Anterior cingulate cortex (tissue), 58 donors: ENCODE results near the gene ACCS.

Experiments
- DNase-seq, 58 donors: peaks; one replicate each; lab custom pipeline; 2025; lab: John Stamatoyannopoulos, UW

The ACCS gene

GRCh38 chr11:44065841-44066731 is at the start of gene ACCS:
TSS of gene ACCS (plus strand) at chr11:44066270. CDS start at chr11:44067628, 1,358 bp downstream.
- DNase-seq, result peak; percentile 26 to 93 (median 83)

DNA sequence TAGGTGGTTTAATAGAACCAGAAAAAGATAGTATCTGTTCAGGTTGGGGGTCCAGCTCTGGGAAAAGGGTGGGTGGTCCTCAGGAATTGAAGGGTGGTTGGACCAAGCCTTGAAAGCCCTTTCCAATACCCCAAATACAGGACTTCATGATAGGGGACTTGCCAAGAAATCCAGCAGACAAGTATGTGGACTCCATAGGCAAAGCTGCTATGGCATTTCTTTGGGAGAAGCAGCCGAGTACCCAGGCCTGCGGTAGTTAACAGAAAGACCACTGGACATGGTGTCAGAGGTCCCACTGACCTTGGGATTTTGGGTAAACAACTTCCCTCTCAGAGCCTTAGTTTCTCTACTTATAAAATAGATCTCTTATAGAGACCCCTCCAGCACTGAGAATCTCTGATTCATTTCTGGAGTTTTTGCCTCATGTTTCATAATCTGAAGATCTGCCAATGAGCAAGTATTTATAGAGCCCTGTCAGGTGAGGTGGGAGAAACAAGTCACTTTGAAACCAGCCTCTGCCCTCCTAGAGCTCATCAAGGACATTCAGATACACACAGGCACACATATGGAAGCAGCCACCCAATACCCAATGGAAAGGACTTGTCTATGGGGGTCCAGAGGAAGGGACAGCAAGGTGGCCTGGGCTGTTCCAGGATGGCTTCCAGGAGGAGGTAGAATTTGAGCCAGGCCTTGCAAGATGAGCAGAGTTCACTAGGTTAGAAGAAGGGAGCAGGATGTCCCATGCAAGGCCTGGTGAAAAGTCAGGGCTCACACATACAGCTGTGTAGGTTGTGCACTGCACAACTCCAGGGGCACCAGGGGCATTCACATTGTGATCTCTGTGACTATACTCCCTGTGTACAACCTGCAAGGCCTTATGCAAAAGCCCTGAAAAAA is 49.3 kb upstream of the ACCS start:
- no peak for DNase-seq

- no peak for DNase-seq
Observed at GRCh38 chr11:44017443-44018126, 48.5 kb upstream of the ACCS start.

DNA sequence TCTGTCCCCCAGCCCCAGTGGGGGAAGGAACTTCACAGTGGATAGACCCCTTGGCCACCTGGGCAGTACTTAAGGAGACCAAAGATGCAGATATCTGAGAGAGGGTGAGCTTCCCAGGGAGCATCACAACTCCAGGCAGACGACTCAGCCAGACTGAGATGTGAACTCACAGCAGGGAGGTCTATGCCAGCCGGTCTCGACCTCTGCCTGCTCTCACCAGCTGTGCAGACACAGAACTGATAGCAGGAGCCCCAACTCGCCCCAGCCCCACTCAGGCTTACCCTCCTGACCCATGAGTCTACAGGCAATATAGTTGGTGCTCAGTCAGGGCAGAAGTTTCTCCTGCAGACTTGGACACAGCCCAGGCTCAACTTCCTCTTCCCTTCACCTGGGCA is 47.9 kb upstream of the ACCS start:
- no peak for DNase-seq

DNA sequence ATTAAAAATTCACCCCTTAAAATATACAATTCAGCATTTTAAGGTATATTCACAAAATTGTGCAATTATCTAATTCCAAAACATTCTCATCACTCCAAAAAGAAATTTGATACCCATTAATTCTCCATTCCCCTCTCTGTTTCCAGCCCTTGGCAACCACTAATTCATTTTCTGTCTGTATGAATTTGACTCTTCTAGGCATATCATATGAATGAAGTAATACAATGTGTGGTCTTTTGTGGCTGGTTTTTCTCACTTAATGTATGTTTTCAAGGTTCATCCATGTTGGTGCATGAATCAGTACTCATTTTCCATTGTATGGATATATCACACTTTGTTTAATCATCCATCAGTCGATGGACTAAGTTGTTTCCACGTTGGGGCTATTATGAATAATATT is 47.2 kb upstream of the ACCS start:
- no peak for DNase-seq

DNA sequence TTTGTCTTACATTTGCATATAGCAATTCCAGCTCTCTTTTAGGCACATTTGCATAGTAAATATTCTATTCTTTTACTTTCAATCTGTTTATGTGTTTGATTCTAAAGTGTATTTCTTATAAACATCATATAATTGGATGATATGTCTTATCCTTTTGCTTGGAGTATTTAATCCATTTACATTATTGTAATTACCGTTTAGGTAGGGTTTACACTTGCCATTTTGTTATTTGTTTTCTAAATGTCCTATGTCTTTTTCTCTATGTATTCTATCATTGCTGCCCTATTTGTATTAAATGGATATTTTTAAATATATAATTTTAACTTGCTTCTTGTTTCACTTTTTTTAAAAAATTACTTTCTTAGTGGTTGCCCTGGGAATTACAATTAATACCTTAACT is 41.1 kb upstream of the ACCS start:
- DNase-seq, result no peak

DNA sequence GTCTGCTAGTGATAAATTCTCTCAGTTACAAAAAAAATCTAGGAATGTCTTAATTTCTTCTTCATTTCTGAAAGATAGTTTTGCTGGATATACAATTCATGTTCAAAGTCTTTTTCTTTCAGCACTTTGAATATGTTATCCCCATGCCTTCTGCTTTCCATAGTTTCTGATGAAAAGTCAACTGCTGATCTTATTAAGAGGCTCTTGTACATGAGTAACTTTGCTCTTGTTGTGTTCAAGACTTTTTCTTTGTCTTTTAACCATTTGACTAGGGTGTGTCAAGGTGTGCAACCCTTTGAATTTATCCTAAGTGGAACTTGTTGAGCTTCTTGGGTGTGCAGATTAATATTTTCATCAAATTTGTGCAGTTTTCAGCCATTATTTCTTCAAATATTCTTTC is 40.3 kb upstream of the ACCS start:
- no peak for DNase-seq

DNA sequence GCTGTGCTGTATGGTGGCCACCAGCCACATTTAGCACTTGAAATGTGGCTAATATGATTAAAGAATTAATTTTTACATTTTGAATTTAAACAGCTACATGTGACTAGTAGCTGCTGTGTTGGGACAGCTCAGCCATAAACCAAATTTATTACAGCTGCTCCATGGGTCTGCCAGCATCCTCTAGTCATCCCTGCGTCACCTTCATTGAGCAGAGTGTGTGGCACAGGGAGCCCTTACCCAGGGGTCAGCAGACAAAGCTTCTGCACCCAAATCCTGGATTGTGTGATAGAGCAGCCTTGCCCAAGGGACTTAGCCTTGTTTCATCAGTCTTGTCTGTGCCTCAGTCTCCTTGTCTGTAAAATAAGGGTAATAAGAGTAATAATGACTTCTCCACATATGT is 37.7 kb upstream of the ACCS start:
- no peak for DNase-seq

DNA sequence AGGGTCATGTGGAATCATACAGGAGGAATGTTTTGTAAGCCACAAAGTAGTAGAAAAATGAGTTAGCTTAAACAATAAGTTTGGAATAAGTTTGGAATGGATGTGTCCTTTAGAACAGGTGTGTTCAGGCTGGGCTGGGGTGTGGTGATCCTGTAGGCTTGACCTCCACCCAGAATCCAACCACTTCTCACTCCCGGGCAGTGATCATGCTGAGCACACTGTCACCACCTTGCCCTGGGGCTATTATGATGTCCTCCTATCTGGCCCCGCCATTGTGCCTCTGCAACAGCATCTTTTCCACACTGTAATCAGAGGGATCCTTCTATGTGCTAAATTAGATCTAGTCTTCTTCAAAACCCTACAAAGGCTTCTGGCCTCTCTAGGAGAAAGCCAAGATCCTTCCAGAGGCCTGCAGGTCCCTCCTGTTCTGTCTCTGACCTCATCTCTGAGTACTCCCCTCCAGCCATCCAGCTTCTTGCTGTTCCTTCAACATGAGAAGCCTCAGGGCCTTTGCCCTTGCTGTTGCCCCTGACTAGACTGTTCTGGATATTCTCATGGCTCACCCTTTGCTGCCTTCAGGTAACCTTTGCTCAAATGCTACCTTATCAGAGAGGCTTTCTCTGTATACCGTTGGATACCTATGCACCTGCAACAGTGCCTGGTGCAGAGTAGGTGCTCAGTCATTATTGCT is 37.1 kb upstream of the ACCS start:
- no peak for DNase-seq

DNA sequence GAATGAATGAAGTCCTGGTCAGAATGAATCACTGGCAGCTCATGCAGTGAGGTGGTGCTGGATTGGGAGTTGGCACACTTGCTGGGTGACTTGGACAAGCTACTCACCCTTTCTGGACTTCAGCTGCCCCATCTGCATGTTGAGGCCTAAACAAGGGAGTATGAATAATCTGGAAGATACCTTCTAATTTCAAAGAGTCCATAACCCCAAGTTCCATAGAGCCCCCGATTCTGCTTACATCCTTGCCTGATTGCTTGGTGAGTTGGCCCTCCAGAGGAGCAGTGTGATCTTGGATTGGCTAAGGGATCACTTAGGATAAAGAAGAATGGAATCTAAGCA is 36.6 kb upstream of the ACCS start:
- no peak for DNase-seq

- peak in 8 of 58 donors; percentile 7 to 23 (median 12) for DNase-seq
Observed at GRCh38 chr11:44029977-44030911, 35.8 kb upstream of the ACCS start.

GRCh38 chr11:44030996-44031395 is 35.1 kb upstream of the ACCS start:
- DNase-seq, result no peak

DNA sequence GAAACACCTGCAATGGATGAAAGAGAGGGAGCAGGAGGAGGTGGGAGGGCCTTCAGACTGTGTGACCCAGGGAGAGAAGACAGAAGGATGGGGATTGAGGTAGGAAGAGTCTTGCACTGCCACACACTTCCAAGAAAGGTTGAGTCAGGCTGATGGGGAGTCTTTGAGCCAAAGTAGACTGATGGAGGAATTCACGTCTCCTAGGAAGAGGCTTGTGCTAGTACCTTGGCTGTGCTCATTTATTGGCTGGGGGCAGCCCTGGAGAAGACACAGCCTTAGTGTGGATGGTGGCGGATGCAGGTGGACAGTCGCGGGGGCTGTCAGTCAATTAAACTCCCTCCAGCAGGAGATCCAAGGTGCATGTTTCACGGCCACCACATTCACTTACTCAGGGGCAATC is 34.5 kb upstream of the ACCS start:
- no peak for DNase-seq

DNA sequence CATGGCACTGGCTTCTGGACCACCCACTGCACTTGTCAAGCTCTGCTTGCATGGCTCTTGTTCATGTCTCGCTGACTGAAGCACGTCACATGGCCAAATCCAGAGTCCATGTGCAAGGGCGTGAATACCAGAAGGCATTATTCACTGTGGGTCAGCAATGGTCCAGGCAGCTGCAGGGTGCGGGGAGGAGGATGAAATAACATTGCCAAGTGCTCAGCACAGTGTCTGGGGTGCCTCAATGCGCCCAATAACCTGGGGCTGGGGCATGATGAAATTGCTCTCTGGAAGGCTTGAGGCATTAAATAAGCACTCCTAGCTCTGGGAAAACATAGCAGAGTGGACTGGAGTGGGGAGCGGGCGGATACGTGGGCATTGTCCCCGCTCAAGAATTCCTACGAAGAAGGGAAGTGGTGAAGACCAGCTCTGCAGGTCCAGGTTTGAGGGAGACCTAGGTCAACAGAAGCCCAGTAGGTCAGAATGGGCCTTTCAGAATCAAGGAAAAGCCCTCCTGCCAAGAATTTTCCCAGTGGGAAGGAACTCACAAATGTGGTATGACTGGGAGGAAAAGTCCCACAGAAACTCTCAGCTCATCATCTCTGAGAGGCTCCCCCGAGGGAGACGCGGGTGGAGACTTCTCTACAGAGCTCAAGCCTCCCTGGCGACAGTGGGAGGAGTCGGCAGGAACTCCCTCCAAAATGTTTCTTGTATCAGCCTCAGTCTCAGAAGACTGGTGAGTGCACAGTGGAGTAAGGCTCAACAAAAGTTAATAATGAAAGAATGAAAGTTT is 33.6 kb upstream of the ACCS start:
- DNase-seq, result peak in 22 of 58 donors; percentile 5 to 58 (median 26)

DNA sequence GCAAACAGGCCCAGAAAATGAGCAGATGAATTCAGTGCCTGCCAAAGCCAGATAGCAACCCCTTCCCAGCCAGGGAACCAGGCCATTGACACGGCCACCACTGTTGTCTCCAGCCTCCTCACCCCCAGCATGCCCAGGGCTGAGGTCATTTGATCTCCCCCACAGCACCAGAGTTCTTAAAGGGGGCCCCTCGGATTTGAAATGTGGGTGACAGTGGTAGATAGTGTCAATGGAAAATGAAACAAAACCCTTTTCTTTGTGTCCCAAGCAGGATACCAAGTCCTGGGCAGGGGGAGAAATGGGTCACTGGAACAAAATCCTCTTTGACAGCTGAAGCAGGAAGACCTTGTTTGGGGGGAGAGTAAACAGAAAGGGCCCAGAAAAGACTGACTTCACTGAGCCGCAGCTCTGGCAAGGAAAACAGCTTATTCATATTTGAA is 32.6 kb upstream of the ACCS start:
- peak in 40 of 58 donors; percentile 18 to 84 (median 56) for DNase-seq

- peak in 1 of 58 donors; percentile 27 for DNase-seq
Observed at GRCh38 chr11:44033856-44034255, 32.2 kb upstream of the ACCS start.

DNA sequence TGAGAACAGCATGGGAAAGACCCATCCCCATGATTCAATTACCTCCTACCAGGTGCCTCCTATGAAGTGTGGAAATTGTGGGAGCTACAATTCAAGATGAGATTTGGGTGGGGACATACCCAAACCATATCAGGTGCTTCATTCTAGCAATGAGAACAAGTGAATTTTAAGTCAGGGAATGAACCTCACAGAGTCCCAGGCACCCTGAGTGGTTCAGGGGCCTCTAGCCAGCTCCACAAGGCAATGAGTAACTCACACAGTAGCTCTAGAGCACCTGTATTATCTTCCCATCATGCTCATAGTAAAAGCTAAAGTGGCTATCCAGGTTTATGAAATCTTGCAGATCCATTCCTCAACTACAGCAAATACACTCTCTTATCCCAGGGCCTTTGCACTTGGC is 31.4 kb upstream of the ACCS start:
- no peak for DNase-seq
